Naive thymus-derived CD4-positive, alpha-beta T cell (primary cell): ENCODE measurements around the gene SIGLEC11. TPM values are rescaled to one million over a fixed set of nuclear protein-coding genes. Genes with fewer than 3 reads are reported as not detected.
A peak's percentile ranks its signal among the peaks of the same experiment; 100 is the strongest.

Experiments used
- ATAC-seq: fragments of 150-1000 bp; cut with Tn5 transposase; 2 replicates; pipeline ENCODE4 v1.10.0; 2021; ENCODE audit warnings: mild to moderate bottlenecking, moderate library complexity
- CTCF ChIA-PET: fragments of 350-600 bp; sonication (Branson Sonifier 250); formaldehyde crosslinking; loops from one replicate; lab custom pipeline; 2021; ENCODE audit warnings: antibody characterized with exemption; lab: Charles Lee
- POLR2A ChIA-PET: fragments of 350-600 bp; sonication (Branson Sonifier 250); formaldehyde crosslinking; loops from one replicate; lab custom pipeline; 2021; ENCODE audit warnings: antibody characterized with exemption, inconsistent platforms; lab: Charles Lee
- DNase-seq, 9 donors: peaks; one replicate each; pipeline versions ENCODE4 v3.0.0 to v3.0.0-alpha.2; 2020 to 2022; ENCODE audit warnings: mixed read lengths in 1 of 9
- H3K27ac ChIP-seq: one replicate; pipeline ENCODE4 v1.7.0; 2013; ENCODE audit warnings: mild to moderate bottlenecking, low read depth, low read length, moderate library complexity
- H3K27me3 ChIP-seq, 2 donors: one replicate each; pipeline ENCODE4 v1.7.0; 2013; ENCODE audit warnings: low read length in 2 of 2, mild to moderate bottlenecking in 2 of 2, moderate library complexity in 2 of 2; ENCODE audit not compliant: control insufficient read depth in 2 of 2, insufficient read depth in 2 of 2
- H3K36me3 ChIP-seq, 3 experiments: 1 replicate in 2 of 3; 2 replicates in 1 of 3; pipeline ENCODE4 v1.7.0; 2013; ENCODE audit warnings: low read length in 3 of 3, mild to moderate bottlenecking in 3 of 3, moderate library complexity in 1 of 3; ENCODE audit not compliant: insufficient read depth in 3 of 3, control insufficient read depth in 2 of 3
- H3K4me1 ChIP-seq, 2 donors: one replicate each; pipeline ENCODE4 v1.7.0; 2013; ENCODE audit warnings: low read length in 2 of 2, mild to moderate bottlenecking in 2 of 2, moderate library complexity in 1 of 2; ENCODE audit not compliant: control insufficient read depth in 2 of 2, insufficient read depth in 2 of 2
- H3K4me3 ChIP-seq: 2 replicates; pipeline ENCODE4 v1.7.0; 2013; ENCODE audit warnings: mild to moderate bottlenecking, low read length
- H3K9me3 ChIP-seq, 3 experiments: 1 replicate in 2 of 3; 2 replicates in 1 of 3; pipeline ENCODE4 v1.7.0; 2013; ENCODE audit warnings: low read length in 3 of 3; ENCODE audit not compliant: control insufficient read depth in 2 of 3
- H3K27ac Mint-ChIP-seq, 9 donors: one replicate each; pipeline ENCODE4 v1.8.0; 2020 to 2022; ENCODE audit warnings: mixed read lengths in 9 of 9, mild to moderate bottlenecking in 8 of 9, moderate library complexity in 5 of 9, inconsistent platforms in 2 of 9
- H3K27me3 Mint-ChIP-seq, 5 donors: one replicate each; pipeline ENCODE4 v1.8.0; 2021 to 2022; ENCODE audit warnings: mixed read lengths in 5 of 5, mild to moderate bottlenecking in 1 of 5
- H3K36me3 Mint-ChIP-seq, 5 donors: one replicate each; pipeline ENCODE4 v1.8.0; 2020 to 2022; ENCODE audit warnings: mixed read lengths in 5 of 5, mild to moderate bottlenecking in 3 of 5, inconsistent platforms in 1 of 5
- H3K4me1 Mint-ChIP-seq, 7 donors: one replicate each; pipeline ENCODE4 v1.8.0; 2020 to 2022; ENCODE audit warnings: mixed read lengths in 7 of 7, mild to moderate bottlenecking in 3 of 7, inconsistent platforms in 1 of 7
- H3K4me3 Mint-ChIP-seq, 10 donors: one replicate each; pipeline ENCODE4 v1.8.0; 2020 to 2022; ENCODE audit warnings: mild to moderate bottlenecking in 10 of 10, mixed read lengths in 10 of 10, moderate library complexity in 6 of 10, inconsistent platforms in 2 of 10
- H3K9me3 Mint-ChIP-seq, 11 donors: one replicate each; pipeline ENCODE4 v1.8.0; 2020 to 2022; ENCODE audit warnings: mixed read lengths in 11 of 11, mild to moderate bottlenecking in 4 of 11, inconsistent platforms in 1 of 11, moderate library complexity in 1 of 11
- intact Hi-C, 2 donors: fragments of 100-400 bp; cut with micrococcal nuclease; formaldehyde crosslinking; loops; one replicate each; pipeline ENCODE4 v1.15.1; 2023
- polyA plus RNA-seq, 2 donors: library from polyadenylated mRNA; unstranded; fragments of 300-500 nt; fragmentation: Illumina TruSeq; gene quantifications; one replicate each; pipeline ENCODE4 v1.2.3, GENCODE V29; 2021
- total RNA-seq, 6 experiments: library from RNA in 5 of 6; stranded (reverse) in 5 of 6; gene quantifications; 1 replicate in 5 of 6; 2 replicates in 1 of 6; pipeline ENCODE4 v1.2.3 and lab custom pipeline; 2021 to 2026

SIGLEC11 gene
- total and polyA plus RNA-seq, 7 experiments from 2014 or later: 0.14 to 1.3 (median 0.39) TPM; not detected in 3

GRCh38 chr19:50003254-50003788 is 42.3 kb upstream of the SIGLEC11 start:
- ATAC-seq (peak; percentile 50), DNase-seq (no peak)
- Mint-ChIP-seq H3K4me3 (no peak overlapping the region), H3K9me3 (no peaks in the 10 kb centered on the region), H3K36me3 (peaks cover 0 to 52% (median 12%) of the 10 kb centered on the region in 5 donors), H3K27me3 (no peaks in the 10 kb centered on the region), H3K4me1 (peaks cover 0 to 23% (median 0%) of the 10 kb centered on the region in 7 donors), H3K27ac (no peak overlapping the region)
- H3K9me3 ChIP-seq: no peaks in the 10 kb centered on the region
- intact Hi-C loops: no loop called here
- ChIA-PET CTCF (no interaction called here), POLR2A (no interaction called here)
- H3K4me1 ChIP-seq: no peaks in the 10 kb centered on the region
- H3K27ac ChIP-seq: no peak overlapping the region
- peaks cover 13 to 93% (median 21%) of the 10 kb centered on the region in 3 experiments for H3K36me3 ChIP-seq
- no peak overlapping the region for H3K4me3 ChIP-seq
- no peaks in the 10 kb centered on the region for H3K27me3 ChIP-seq

- ATAC-seq (no peak), DNase-seq (no peak)
- H3K36me3 Mint-ChIP-seq: peaks cover 5 to 51% (median 11%) of the 10 kb centered on the region in 5 donors
- H3K4me1 Mint-ChIP-seq: peaks cover 0 to 25% (median 0%) of the 10 kb centered on the region in 7 donors
- Histone ChIP-seq H3K4me3 (no peak overlapping the region), H3K27me3 (no peaks in the 10 kb centered on the region), H3K36me3 (peaks cover 9 to 85% (median 21%) of the 10 kb centered on the region in 3 experiments), H3K9me3 (no peaks in the 10 kb centered on the region), H3K4me1 (no peaks in the 10 kb centered on the region), H3K27ac (no peak overlapping the region)
- H3K27me3 Mint-ChIP-seq: no peaks in the 10 kb centered on the region
- H3K27ac Mint-ChIP-seq: peak overlapping the region in 1 of 9 donors; percentile 17
- POLR2A ChIA-PET: no interaction called here
- intact Hi-C loops: no loop called here
- H3K4me3 Mint-ChIP-seq: no peak overlapping the region
- H3K9me3 Mint-ChIP-seq: no peaks in the 10 kb centered on the region
- CTCF ChIA-PET: no interaction called here
Measured at GRCh38 chr19:50002386-50002960, 41.5 kb upstream of the SIGLEC11 start.

- CTCF ChIA-PET: no interaction called here
- H3K27me3 ChIP-seq: no peaks in the 10 kb centered on the region
- Mint-ChIP-seq H3K4me3 (no peak overlapping the region), H3K27ac (no peak overlapping the region), H3K9me3 (no peaks in the 10 kb centered on the region), H3K27me3 (no peaks in the 10 kb centered on the region), H3K4me1 (peaks cover 0 to 25% (median 0%) of the 10 kb centered on the region in 7 donors), H3K36me3 (peaks cover 4 to 46% (median 8%) of the 10 kb centered on the region in 5 donors)
- intact Hi-C loops: no loop called here
- H3K4me1 ChIP-seq: no peaks in the 10 kb centered on the region
- POLR2A ChIA-PET: no interaction called here
- no peak overlapping the region for H3K4me3 ChIP-seq
- DNase-seq (no peak), ATAC-seq (no peak)
- no peak overlapping the region for H3K27ac ChIP-seq
- H3K9me3 ChIP-seq: no peaks in the 10 kb centered on the region
- H3K36me3 ChIP-seq: peaks cover 9 to 84% (median 21%) of the 10 kb centered on the region in 3 experiments
Measured at GRCh38 chr19:50001775-50002174, 40.8 kb upstream of the SIGLEC11 start.

GRCh38 chr19:50000841-50001557 is 40.0 kb upstream of the SIGLEC11 start:
- no peak overlapping the region for H3K27ac Mint-ChIP-seq
- H3K4me1 Mint-ChIP-seq: peaks cover 0 to 25% (median 0%) of the 10 kb centered on the region in 7 donors
- H3K27me3 ChIP-seq: no peaks in the 10 kb centered on the region
- intact Hi-C loops: no loop called here
- H3K9me3 Mint-ChIP-seq: no peaks in the 10 kb centered on the region
- no peaks in the 10 kb centered on the region for H3K9me3 ChIP-seq
- H3K4me3 ChIP-seq: no peak overlapping the region
- no peaks in the 10 kb centered on the region for H3K27me3 Mint-ChIP-seq
- no peaks in the 10 kb centered on the region for H3K4me1 ChIP-seq
- DNase-seq (no peak), ATAC-seq (no peak)
- H3K4me3 Mint-ChIP-seq: no peak overlapping the region
- H3K36me3 ChIP-seq: peaks cover 9 to 84% (median 21%) of the 10 kb centered on the region in 3 experiments
- CTCF ChIA-PET: interaction anchor here (0.6 kb wide), 1 partner anchor 879 kb away, joined by 4 read pairs; no protein-coding TSS in a partner anchor
- H3K36me3 Mint-ChIP-seq: peaks cover 4 to 48% (median 8%) of the 10 kb centered on the region in 5 donors
- POLR2A ChIA-PET: no interaction called here
- H3K27ac ChIP-seq: no peak overlapping the region

- no peak overlapping the region for H3K27ac ChIP-seq
- DNase-seq (no peak), ATAC-seq (no peak)
- no peaks in the 10 kb centered on the region for H3K27me3 ChIP-seq
- H3K27me3 Mint-ChIP-seq: no peaks in the 10 kb centered on the region
- no peaks in the 10 kb centered on the region for H3K4me1 ChIP-seq
- ChIA-PET POLR2A (no interaction called here), CTCF (no interaction called here)
- no peaks in the 10 kb centered on the region for H3K9me3 ChIP-seq
- H3K4me3 Mint-ChIP-seq: no peak overlapping the region
- peaks cover 3 to 83% (median 21%) of the 10 kb centered on the region in 3 experiments for H3K36me3 ChIP-seq
- intact Hi-C loops: no loop called here
- H3K36me3 Mint-ChIP-seq: peaks cover 4 to 52% (median 8%) of the 10 kb centered on the region in 5 donors
- no peak overlapping the region for H3K27ac Mint-ChIP-seq
- no peaks in the 10 kb centered on the region for H3K9me3 Mint-ChIP-seq
- H3K4me1 Mint-ChIP-seq: peaks cover 0 to 25% (median 0%) of the 10 kb centered on the region in 7 donors
- no peak overlapping the region for H3K4me3 ChIP-seq
Measured at GRCh38 chr19:50000038-50000840, 39.3 kb upstream of the SIGLEC11 start.

- peaks cover 8 to 55% (median 10%) of the 10 kb centered on the region in 5 donors for H3K36me3 Mint-ChIP-seq
Measured at GRCh38 chr19:49999371-50000010, 38.5 kb upstream of the SIGLEC11 start.

More at GRCh38 chr19:49999371-50000010, 38.5 kb upstream of the SIGLEC11 start:
- ATAC-seq (no peak), DNase-seq (no peak)
- POLR2A ChIA-PET: no interaction called here
- H3K9me3 Mint-ChIP-seq: no peaks in the 10 kb centered on the region
- no peak overlapping the region for H3K27ac ChIP-seq
- peak overlapping the region in 1 of 9 donors; percentile 49 for H3K27ac Mint-ChIP-seq
- H3K4me1 Mint-ChIP-seq: peaks cover 0 to 18% (median 0%) of the 10 kb centered on the region in 7 donors
- no peaks in the 10 kb centered on the region for H3K9me3 ChIP-seq
- intact Hi-C loops: no loop called here
- CTCF ChIA-PET: interaction anchor here (0.6 kb wide), 1 partner anchor 71 kb away, joined by 5 read pairs; no protein-coding TSS in a partner anchor
- H3K4me3 Mint-ChIP-seq: no peak overlapping the region
- H3K27me3 ChIP-seq: no peaks in the 10 kb centered on the region
- no peak overlapping the region for H3K4me3 ChIP-seq
- H3K27me3 Mint-ChIP-seq: no peaks in the 10 kb centered on the region
- H3K4me1 ChIP-seq: no peaks in the 10 kb centered on the region
- peaks cover 3 to 83% (median 21%) of the 10 kb centered on the region in 3 experiments for H3K36me3 ChIP-seq
